Omental fat pad (tissue), 4 donors: Measurements from ENCODE around the gene PYROXD2. TPM values are rescaled to one million over a fixed set of nuclear protein-coding genes. Genes with fewer than 3 reads are reported as not detected.

Source experiments
- ATAC-seq: fragments of 150-250 bp; one replicate; pipeline ENCODE4 v1.9.1; 2016; ENCODE audit warnings: mild to moderate bottlenecking, moderate library complexity; ENCODE audit not compliant: low FRiP score
- DNase-seq: peaks from one replicate; pipeline ENCODE4 v3.0.0-alpha.2; 2019; ENCODE audit warnings: low spot score
- total RNA-seq, 4 donors: library from RNA; depleted of rRNA; stranded (reverse); fragments of >200 nt; gene quantifications; one replicate each; pipeline ENCODE4 v1.1.0, GENCODE V29; 2016
- TF ChIP-seq, protein P1 (sequence below), 3 donors: fragments of 450-650 bp; IDR thresholded peaks; one replicate each; pipeline ENCODE4 v1.5.1; 2016 to 2017; ENCODE audit warnings: antibody characterized with exemption in 3 of 3, mild to moderate bottlenecking in 3 of 3, moderate library complexity in 2 of 3

The PYROXD2 gene
- total RNA-seq, 4 donors from 2014 or later = 8.5 to 10.4 (median 9.2) TPM

DNA sequence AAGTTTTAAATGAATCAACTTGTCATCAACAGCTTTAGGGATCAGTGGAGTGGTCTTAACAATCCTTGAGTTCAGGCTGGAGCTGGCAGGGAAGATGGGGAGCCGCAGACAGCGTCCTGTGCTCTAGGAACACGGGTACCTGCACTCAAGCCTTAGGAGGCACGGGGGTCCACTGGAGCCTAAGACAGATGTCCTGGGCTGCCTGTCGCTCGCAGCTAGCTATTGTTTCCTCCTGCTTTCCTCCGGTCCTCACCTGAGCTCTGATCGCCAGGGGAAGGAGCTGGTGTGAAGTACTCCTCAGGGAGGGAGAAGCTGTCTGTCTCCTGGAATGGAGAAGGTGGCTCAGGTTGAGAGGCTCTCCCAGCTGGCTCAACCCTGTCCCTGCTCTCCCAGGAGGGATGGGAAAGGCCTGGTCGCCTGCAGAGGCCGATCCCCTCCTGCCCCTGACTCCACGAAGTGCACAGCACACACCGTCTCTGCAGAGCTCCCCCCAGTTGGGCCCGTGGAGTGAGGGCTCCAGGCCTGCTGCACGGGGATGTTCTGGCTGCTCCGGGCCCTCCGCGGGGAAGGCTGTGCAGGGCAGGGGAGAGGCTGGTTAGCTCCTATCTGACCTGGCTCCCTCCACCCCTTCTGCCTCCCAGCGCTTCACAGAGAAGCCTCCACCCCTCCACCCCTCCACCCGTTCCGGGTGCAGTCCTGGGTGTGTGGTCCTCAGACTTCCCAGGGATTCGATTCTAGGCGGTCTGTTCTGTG is 14.5 kb upstream of the PYROXD2 start:
- ATAC-seq (no peak), DNase-seq (no peak)
- TF ChIP-seq, protein P1, sequence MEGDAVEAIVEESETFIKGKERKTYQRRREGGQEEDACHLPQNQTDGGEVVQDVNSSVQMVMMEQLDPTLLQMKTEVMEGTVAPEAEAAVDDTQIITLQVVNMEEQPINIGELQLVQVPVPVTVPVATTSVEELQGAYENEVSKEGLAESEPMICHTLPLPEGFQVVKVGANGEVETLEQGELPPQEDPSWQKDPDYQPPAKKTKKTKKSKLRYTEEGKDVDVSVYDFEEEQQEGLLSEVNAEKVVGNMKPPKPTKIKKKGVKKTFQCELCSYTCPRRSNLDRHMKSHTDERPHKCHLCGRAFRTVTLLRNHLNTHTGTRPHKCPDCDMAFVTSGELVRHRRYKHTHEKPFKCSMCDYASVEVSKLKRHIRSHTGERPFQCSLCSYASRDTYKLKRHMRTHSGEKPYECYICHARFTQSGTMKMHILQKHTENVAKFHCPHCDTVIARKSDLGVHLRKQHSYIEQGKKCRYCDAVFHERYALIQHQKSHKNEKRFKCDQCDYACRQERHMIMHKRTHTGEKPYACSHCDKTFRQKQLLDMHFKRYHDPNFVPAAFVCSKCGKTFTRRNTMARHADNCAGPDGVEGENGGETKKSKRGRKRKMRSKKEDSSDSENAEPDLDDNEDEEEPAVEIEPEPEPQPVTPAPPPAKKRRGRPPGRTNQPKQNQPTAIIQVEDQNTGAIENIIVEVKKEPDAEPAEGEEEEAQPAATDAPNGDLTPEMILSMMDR (IDR thresholded peaks at IDR 0.05) = no peak

DNA sequence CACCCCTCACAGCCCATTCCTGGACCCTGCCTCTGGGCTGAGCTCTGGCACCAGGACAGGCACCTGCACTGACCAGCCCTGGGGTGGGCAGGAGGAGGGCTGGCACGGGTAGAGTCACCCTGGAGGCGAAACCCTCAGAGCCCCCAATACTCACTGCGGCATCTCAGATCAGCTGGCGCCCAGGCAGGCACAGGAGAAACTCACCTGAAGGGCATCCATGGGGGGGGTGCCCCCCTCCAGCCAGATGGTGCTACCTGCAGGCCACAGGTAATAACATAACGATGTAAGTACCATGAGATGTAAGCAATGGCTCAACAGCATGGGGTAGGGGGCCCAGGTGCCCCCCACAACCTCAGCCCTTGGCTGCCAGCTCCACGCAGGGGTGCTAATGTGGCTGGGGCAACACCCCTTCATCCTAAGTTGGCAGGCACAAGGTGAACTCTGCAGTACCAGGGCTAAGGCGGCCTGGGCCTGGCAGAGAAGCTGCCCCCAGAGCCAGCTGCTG is 12.1 kb upstream of the PYROXD2 start:
- ATAC-seq (no peak), DNase-seq (no peak)
- TF ChIP-seq, protein P1 (IDR thresholded peaks at IDR 0.05) = no peak

DNA sequence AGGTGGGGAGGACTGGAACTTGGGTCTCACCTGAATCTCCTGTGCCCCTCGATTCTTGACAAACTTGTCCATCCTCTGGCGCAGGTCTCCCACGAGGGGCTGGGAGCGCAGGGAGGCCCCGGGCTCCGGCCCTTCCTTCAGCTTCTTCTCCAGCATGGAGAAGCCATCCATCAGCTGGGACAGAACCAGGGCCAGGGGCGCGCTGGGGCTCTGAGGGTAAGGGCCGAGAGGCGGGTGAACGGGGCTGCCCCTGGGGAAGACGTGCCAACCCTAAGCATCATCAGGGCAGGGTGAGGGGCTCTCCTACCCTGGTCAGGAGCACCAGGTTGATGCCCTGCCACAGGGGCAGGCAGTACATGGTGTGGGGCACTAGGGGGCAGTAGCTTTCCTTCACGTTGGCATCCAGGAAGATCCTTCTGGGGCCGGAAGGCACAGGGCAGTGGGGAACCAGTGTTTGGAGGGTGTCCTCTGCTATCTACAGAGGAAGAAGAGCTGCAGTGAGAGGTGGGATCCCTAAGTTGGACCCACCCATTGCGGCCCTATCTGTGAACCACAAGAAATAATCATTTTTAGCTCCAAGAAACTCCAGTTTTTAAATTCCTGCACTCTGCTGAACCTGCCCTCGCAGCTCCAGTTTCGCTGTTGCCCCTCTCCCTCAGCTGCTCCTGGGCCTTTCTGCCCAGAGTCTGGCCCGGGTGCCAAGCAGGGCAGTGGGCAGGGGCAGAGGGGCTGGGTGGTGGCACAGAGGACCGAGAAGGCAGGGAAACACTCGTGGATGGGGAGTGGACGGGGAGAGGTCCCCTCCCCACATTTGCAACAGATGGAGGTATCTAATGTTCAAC is 10.8 kb upstream of the PYROXD2 start:
- no peak for DNase-seq
- ATAC-seq = no peak
- TF ChIP-seq, protein P1 (IDR thresholded peaks at IDR 0.05) = no peak

DNA sequence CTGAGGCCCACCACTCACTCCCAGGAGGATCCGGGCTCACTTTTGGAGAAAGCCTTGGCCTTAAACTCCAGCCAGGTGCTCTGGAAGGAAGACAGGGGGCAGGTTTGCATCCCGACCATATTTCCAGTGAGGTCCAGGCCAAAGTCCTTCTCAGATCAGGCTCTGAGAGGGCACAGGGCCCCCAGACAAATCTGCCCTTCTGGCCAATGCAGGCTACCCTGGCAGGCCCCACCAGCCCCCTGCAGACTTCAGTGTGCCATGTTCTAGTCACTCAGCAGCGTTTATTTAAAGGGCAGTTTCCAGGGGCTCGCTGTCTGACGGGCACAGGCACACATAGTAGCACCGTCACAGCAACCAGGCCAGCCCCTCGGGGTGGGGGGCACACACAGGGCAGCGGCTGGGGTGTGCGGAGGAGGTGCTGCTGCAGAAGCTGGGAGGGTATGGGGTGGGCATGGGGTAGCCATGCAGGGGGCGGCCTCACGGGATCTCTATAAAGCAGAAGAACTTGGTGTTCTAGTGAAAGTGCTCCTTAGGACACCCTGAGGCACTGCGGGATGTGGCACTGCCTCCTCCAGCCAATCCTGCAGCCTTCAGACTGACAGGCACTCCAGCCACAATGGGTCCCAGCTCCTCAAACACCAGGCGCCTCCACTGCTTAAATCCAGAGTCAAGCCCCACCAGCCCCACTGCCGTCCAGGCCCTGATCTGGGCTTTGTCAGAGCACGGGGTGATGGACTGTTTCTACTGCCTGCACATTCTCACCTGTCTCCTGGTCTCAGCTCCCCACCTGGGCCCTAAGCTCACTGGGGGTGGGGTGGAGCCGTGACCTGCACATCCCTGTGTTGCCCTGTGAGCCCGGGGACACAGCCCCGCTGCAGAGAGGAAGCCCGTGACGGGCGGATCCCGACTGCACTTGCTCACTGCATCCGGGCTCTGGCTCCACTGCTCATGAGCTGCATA is 9.6 kb upstream of the PYROXD2 start:
- DNase-seq (no peak), ATAC-seq (no peak)
- TF ChIP-seq, protein P1 (IDR thresholded peaks at IDR 0.05) = no peak

DNA sequence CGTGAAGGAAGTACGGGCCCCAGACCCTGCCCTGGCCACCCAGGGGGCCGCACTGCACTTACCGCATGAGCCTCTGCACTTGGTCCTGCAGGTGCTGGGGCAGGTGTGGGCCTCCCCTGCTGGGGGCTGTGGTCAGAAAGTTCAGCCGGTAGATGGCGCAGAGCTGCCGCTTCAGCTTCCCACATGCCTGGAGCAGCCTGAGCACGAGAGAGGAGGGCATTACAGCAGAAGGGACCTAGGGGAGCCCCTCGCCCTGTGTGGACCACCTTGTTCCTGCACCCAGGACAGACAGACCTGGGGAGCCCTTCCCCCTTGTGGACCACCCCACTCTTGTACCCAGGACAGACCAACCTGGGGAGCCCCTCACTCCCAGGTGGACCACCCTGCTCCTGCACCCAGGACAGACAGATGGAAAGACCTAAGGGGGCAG is 8.7 kb upstream of the PYROXD2 start:
- TF ChIP-seq, protein P1 (IDR thresholded peaks at IDR 0.05) = no peak
- no peak for DNase-seq
- ATAC-seq = no peak

DNA sequence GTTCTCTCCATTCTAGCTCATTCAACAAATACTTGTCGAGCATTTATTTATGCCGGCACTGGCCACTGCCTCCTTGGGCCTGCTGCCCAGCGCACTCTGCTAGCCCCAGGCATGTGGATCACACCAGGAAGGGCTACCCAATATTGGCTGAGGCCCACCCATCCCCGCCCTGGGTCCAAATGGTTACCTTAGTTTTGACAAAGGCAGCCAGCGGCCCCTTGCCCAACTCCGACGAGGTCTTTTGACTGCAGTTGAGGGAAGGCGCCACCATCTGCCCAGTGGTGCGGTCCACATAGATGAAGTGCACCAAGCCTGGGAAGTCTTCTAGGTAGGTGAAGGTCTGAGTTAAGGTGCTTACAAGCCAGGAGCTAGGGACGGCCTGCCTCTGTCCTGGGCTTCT is 7.2 kb upstream of the PYROXD2 start:
- ATAC-seq (no peak), DNase-seq (no peak)
- TF ChIP-seq, protein P1 (IDR thresholded peaks at IDR 0.05) = no peak
